Superior temporal gyrus (tissue), 1 donor: ENCODE data around the gene GFRA1.
"Not testable (repeated sequence)": the region's sequence is repeated elsewhere in the genome, so short reads cannot be mapped to it uniquely, and the experiment has no call there.

Experiments
- DNase-seq: peaks from one replicate; pipeline ENCODE4 v3.0.0-alpha.2; 2016; ENCODE audit errors: extremely low spot score

GFRA1 gene

DNA sequence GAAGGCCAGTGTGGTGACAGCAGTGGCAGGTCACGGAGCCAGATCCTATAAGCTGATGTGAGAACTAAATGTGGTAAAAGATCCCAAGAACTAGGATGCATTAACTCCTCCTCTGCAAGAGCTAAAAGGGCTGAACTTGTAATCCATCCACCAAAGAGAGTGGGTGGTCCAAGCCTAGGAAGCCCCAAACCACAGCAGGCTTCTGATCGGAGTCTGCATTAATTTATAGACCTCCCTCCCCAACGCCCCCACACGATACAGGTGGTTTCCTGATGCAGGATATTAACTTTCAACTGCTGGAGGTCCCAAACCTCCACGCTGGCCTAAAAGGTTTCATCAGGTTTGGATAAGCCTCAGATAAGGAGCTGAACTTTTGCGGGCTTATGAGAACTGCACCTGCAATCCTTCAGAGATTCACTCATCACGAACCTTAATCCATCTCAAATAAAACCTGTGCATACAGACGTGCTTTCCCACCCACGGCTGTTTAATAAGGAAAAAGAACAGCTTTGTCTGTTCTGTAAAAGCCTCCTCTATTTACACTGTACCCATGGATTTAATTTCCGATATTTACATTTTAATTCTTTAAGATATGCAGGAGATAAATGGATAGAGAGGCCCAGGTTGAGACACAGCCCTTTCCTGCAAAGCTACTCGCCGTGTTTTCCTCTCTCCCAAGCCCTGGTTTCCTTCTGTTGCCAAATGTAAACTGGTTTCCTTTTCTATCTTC, 74.9 kb downstream of the GFRA1 start:
- DNase-seq: no peak

- no peak for DNase-seq
Observed at GRCh38 chr10:116195583-116195982, 77.4 kb downstream of the GFRA1 start.

DNA sequence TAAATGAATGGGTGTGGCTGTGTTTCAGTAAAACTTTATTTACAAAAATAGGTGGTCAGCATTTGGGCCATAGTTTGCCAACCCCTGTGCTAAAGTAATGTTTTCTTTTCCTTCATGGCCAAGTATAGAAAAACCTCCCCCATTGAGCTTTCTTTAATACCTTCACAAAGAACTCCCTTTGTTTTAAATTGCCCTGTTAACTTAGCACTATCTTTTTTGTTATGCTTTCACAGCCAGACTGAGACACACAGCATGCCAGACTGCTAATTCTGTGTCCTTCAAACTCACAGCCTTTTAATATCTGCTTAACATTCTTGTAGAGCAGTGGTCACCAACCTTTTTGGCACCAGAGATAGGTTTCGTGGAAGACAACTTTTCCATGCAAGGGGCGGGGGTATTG, 78.0 kb downstream of the GFRA1 start:
- no peak for DNase-seq

GRCh38 chr10:116194061-116194460, 78.9 kb downstream of the GFRA1 start:
- DNase-seq: no peak

GRCh38 chr10:116190883-116191282, 82.1 kb downstream of the GFRA1 start:
- DNase-seq: no peak

DNA sequence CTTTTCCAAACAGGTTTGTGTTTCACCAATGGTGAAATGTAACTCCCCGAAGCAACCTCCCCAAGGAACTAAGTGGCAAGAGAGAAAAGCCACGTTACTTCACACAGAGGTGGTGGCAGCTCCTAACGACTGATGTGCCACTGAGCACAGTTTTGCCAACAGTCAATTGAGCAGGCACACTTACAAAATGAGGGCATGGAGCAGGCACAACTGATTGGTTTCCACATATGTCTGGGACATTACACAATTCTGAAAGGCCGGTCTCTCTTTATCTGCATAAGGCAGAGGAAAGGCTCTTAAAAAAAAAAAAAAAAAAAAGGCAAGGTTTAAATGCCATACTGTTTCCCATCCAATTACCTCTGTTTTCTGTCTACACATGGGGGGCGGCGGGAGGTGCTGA, 86.7 kb downstream of the GFRA1 start:
- no peak for DNase-seq

- DNase-seq: no peak
Observed at GRCh38 chr10:116185199-116185867, 87.7 kb downstream of the GFRA1 start.

- DNase-seq: no peak
Observed at GRCh38 chr10:116184512-116184794, 88.6 kb downstream of the GFRA1 start.

- no peak for DNase-seq
Observed at GRCh38 chr10:116183733-116184511, 89.1 kb downstream of the GFRA1 start.

- DNase-seq: no peak
Observed at GRCh38 chr10:116182426-116182825, 90.6 kb downstream of the GFRA1 start.

DNA sequence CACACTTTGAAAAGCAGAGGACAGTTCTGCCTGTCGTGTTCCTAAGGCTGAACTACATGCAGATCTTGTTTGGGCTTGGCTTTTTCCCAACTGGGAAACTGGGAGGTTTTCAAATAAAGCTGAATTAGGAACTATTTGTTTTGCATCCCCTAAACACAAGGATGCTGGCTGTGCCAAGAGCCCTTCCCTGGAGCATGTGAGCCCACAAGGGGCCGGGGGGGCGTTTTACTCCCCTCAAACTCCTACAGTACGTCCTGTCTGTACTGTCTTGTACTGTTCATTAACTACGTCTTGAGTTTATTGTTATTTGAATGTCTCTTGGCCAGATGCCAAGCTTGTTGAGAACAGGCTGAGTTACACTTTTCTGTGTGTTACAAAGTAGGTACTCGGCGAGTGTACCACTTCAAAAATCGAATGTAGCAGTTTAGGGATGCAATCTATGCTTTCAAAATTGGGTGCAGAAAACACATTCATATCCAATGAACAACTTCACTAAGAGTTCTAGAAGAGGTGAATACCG, 94.9 kb downstream of the GFRA1 start:
- DNase-seq: no peak

GRCh38 chr10:116175231-116175630, 97.8 kb downstream of the GFRA1 start:
- no peak for DNase-seq

- no peak for DNase-seq
Observed at GRCh38 chr10:116171505-116171904, 101.5 kb downstream of the GFRA1 start.

GRCh38 chr10:116170815-116171250, 102.2 kb downstream of the GFRA1 start:
- no peak for DNase-seq

GRCh38 chr10:116169782-116170445, 103.1 kb downstream of the GFRA1 start:
- no peak for DNase-seq

- no peak for DNase-seq
Observed at GRCh38 chr10:116168745-116169144, 104.3 kb downstream of the GFRA1 start.

DNA sequence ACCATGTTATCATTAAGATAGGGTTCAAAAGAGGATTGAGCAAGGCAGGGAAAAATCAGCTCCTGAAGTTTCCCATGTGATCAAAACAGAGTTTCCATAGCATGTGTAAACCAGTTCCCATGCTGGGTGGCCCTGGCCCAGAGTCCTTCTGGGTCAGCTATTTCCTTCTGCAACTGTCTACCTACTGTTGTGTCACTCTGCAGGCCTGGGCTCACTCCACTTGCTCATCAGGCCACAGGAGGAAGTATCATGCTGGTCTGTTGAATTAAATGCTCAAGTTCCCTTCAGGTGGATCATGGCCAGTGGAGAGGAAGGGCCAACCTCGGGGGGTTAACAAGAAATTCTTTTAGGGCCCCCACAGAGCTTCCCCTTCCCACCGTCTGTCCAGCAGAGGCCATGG, 104.7 kb downstream of the GFRA1 start:
- DNase-seq: no peak

DNA sequence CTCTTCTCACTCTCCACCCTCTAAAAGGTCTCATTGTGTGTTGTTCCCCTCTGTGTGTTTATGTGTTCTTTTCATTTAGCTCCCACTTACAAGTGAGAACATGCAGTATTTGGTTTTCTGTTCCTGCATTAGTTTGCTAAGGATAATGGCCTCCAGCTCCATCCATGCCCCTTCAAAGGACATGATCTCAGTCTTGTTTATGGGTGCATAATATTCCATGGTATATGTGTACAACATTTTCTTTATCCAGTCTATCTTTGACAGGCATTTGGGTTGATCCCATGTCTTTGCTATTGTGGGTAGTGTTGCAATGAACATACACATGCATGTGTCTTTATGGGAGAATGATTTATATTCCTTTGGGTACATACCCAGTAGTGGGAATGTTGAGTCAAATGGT, 107.1 kb downstream of the GFRA1 start:
- DNase-seq: not testable (repeated sequence)

DNA sequence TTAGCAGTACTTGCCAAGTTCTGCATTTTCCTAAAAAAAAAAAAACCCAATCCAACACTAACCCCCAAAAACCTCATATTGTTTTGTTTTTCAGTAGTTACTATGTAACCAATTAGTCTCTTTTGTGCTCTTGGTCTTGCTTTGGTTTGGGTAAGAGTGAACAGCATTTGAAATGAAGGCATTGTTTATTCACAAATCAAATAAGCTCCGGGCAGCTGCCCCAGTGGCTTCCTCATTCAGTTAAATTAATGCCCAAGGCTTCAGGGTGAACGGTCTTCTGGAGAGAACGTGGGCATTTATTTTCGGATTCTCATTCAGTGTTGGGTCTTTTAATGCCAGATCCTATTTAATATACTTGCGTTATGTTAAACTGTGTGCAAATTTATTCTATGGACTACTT, 108.7 kb downstream of the GFRA1 start:
- DNase-seq: peak; percentile 58

DNA sequence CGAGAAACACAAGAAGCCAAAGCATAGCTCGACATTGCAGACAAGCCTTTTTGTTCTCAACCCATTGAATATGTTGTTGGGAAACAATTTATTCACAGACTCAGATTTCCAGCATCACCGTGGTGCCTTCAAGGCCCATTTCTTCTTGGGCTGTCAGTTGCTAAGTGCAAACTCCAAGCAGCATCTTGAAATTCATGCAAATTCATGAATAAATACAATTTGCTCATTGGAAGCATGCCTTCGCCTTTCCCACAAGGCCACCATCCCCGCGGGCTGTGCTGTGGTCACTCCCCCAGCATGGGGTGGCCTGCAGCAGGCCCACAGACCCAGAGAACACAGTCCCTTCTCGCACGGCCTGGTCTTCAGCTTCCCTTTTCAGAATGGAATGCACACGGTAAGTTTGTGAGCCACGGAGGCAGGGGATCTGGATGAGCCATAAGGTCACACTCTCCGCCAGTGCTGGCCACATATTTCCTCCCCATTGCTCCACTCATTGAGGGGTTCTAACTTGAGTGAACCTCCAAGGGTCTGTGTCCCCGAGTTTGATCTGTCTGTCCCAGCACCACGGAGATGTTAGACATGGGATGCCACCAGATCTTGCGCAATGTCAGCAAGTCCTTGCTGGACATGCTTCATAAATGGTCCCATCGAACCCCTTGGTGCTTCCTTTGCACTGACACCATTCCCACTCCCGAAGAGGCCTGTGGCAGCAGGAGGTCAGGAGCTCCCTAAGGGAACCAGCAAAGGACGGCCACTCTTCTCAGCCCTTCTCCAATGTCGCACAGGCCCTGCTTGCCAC, 109.5 kb downstream of the GFRA1 start:
- no peak for DNase-seq

GRCh38 chr10:116162851-116163250, 110.2 kb downstream of the GFRA1 start:
- DNase-seq: no peak
